Liver (tissue), 3 donors: ENCODE results near the gene PGC.

Source experiments
- CTCF ChIP-seq: fragments of 150-350 bp; IDR thresholded peaks from 2 replicates; pipeline ENCODE4 v1.5.1; 2017; ENCODE audit warnings: improper control_type of control experiment, low read depth, low read length; ENCODE audit not compliant: missing input control
- EGR1 ChIP-seq, 2 donors: IDR thresholded peaks; 2 replicates each; pipeline ENCODE4 v1.6.1; 2016 to 2018; ENCODE audit warnings: antibody characterized with exemption in 2 of 2, low read depth in 2 of 2
- GABPA ChIP-seq, 2 donors: IDR thresholded peaks in 1 of 2; conservative IDR thresholded peaks in 1 of 2; 2 replicates each; pipeline ENCODE4 v1.6.1; 2016; ENCODE audit warnings: antibody characterized with exemption in 2 of 2, mild to moderate bottlenecking in 1 of 2, moderate library complexity in 1 of 2
- MAX ChIP-seq: IDR thresholded peaks from 2 replicates; pipeline ENCODE4 v1.6.1; 2016; ENCODE audit warnings: antibody characterized with exemption
- NR2F2 ChIP-seq: IDR thresholded peaks from 2 replicates; pipeline ENCODE4 v1.6.1; 2016; ENCODE audit warnings: antibody characterized with exemption
- SP1 ChIP-seq: IDR thresholded peaks from 2 replicates; pipeline ENCODE4 v1.6.1; 2018; ENCODE audit warnings: antibody characterized with exemption, mild to moderate bottlenecking
- YY1 ChIP-seq: IDR thresholded peaks from 2 replicates; pipeline ENCODE4 v1.6.1; 2016; ENCODE audit warnings: antibody characterized with exemption, mild to moderate bottlenecking
- donor health status: healthy.
- donor health status: healthy.

- TF ChIP-seq NR2F2 (no peak), YY1 (no peak), CTCF (no peak), MAX (no peak), EGR1 (IDR thresholded peaks at IDR 0.05; ENCODE audit: low read depth in 2 of 2) (no peak), GABPA (IDR thresholded peaks at IDR 0.05 in 1 of 2, conservative IDR thresholded peaks at IDR 0.05 in 1 of 2) (no peak), SP1 (no peak)
Observed at GRCh38 chr6:41741625-41742490, 5.3 kb downstream of the PGC start.
